ENCODE data around the gene IL15.
"Not testable (repeated sequence)": the region's sequence is repeated elsewhere in the genome, so short reads cannot be mapped to it uniquely, and the experiment has no call there.

IL15 gene

DNA sequence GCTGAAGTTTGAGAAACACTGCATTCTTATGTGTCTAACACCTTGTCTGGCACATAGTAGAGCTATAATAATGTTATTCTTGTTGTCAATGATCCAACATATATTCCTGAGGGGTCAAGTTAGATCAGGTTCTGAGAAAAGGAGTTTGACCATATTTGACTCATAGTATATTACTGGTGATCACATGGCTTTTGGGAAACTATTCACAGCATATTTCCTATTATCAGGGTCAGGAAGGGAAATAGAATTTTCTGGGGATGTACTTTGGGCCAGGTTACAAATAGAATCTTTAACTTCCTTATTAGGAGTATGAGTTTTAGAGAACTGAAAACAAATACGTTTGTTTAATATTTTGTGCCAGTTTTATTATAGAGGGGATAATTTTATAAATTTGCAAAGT, 11.6 kb downstream of the IL15 start:
- DNase-seq (ENCODE audit: low read depth) = no peak

DNA sequence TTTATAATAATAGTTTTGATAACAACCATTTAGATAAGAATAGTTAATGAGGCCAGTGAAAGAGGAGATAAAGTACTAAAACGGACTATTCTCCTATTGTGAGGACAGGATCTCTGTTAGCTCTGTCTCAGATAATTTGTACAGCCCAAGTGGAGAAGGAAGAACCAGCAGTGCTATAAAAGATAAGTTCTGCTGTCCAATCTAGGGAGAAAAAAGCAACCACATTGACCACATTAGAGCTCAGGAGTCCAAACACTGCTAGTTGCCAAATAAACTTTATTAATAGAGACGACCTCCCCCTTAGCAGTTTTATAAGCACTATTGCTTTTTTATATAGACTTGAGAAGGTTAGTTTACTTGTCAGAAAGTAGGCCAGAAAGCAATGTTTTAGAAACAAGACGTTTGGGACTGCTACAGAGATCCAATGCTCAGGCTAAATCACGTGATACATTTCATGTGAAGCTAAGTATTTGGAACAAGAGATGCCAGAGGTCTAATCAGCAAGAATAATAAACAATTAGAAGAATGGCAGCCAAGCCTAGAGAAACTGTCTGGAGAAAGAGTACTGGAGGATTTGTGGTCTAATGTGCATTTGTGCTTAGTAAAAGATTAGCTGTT, 15.9 kb downstream of the IL15 start:
- DNase-seq (ENCODE audit: low read depth) = peak; percentile 73

DNA sequence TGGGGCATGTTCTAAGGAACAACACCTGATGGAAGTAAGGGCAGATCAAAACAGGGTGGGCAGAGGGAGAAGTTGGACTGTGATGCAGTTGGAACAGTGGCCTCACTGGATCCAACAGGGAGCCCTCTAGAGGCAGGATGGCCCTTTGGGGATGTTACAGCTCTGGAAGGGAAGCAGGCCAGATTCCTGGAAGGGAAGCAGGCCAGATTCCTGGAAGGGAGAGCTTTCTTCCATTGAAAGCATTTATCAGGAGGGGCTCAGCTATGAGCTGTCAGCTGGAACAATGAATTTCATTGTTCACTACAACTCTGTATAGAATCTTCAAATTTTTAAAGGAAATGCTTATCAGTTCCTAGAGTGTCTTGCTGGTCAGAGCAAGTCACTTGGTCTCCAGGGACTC, 17.7 kb downstream of the IL15 start:
- DNase-seq (ENCODE audit: low read depth) = no peak

DNA sequence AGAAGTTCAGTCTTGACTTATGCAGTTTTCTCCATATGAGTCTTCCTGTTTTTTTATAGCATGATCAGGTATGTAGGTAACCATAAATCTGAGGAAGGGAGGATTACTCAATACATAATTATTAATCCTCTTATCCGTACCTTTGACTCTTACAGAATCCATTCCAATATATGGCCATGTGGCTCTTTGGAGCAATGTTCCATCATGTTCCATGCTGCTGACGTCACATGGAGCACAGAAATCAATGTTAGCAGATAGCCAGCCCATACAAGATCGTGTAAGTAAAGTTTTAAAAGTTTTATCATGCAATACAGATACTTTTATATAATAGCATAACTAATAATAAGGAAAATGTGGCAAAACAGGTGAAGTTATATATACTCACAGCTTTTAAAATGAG, 19.6 kb downstream of the IL15 start:
- no peak for DNase-seq (ENCODE audit: low read depth)

DNA sequence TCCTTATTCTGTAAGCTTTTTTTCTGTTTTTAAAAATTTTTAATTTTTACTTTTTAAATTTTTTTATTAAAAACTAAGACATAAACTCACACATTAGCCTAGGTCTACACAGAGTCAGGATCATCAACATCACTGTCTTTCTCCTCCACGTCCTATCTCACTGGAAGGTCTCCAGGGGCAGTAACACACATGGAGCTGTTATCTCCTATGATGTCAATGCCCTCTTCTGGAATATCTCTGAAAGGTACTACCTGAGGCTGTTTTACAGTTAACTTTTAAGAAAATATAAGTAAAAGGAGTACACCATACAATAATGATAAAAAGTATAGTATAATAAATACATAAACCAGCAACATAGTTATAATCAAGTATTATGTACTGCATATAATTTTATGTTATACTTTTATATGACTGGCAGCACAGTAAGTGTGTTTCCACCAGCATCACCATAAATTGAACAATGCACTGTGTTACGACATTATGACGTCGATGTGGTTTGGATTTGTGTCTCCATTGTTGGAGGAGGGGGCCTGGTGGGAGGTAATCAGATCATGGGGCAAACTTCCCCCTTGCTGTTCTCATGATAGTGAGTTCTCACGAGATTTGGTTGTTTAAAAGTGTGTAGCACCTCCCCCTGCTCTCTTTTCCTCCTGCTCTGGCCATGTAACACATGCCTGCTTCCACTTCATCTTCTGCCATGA, 21.3 kb downstream of the IL15 start:
- DNase-seq (ENCODE audit: low read depth) = no peak

DNA sequence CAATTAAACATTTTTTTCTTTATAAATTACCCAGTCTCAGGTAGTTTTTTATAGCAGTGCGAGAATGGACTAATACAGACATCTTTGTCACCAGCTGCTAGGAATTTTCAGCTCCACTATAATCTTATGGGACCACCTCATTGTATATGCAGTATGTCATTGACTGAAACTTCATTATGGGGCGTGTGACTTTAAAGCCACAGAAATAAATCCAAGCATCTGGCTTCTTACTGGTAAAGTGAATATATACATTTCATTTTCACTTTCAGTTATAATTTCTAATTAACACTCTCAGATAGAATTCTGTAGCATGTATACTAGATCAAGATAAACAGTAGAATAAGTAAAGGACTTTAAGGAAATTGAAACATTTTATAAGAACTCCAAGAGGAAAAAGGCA, 21.9 kb downstream of the IL15 start:
- DNase-seq (ENCODE audit: low read depth) = no peak

DNA sequence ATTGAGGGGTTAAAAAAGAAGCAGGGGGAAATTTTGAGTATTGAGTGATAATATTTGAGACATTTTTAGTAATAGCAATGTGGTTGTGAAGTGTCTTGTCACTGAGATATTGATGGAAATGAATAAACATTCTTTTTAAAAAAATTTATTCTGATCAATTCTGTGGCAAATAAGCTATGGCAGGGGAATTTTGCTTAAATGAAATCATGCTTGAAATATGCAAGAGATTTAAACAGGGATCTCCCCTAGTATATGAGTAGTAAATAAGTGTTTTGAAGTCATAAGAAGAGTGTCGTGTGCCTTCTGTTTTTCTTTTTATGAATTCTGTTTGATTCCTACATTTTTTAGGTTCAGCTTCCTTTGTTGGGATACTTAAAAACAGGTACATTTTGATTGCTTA, 23.2 kb downstream of the IL15 start:
- DNase-seq (ENCODE audit: low read depth) = no peak

DNA sequence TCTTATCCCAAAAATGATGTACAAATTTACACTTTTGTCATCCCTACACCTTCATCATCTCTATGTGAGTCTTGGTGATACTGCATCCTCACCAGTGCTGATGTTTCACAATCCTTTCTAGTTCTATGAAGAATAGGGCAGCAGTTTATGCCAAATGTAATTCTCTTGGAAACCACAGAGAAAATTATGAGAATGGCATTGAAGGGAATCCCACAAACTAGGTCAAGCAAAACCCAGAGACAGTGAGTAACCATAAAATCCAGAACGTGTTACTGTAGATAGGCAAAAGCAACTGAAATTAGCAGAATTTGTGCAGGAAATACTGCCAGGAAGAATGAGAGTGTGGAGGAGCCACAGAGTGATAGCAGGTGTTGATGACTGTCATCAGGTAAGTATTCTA, 24.5 kb downstream of the IL15 start:
- no peak for DNase-seq (ENCODE audit: low read depth)

DNA sequence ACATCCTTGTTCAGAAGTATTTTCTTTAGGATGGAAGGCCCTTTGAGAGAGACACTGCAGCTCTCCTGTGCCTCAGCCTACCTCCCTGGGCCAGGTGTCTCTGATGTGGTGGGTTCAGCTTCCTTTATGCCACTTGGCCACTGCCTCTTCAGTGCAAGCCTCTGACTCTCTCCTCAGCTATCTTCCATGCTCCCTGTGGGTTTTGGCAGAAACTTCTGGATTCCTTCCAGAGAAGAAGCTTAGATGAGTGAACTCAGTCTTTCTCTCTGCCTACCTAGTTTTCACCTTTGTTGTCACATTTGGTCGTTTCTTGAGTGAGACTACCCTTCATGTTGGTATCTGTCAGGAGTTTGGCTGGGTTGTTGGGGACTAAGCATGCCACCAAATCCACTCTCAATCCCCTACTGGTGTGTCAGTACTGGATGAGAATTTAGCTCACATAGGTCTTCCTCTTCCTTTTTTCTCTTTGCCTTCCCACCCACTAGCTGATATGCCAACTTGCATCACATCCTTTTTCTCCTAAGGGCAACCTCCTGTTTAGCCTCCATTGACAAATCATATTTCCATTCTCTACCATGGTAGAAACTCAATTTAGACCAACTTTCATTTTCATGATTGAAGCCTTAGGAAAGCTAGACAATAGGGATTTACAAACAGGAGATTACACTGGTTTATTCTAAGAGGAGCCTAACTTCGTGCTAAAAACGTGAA, 32.0 kb downstream of the IL15 start:
- DNase-seq (ENCODE audit: low read depth) = no peak

DNA sequence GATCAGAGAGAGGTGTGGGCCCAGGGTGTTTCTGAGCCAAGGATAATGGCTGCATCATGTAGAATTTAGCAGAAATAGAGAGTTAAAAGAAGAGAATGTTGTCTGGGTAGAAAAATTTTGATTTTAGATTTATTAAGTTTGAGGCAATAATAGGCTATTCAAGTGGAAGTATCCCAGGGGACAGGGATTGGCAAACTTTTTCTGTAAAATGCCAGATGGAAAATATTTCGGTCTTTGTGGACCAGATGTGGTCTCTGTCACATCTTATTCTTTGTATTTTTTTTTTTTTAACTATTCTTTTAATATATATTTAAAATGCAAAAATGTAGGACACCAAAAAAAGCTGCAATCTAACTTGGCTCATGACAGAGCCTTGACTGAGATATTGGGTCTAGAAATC, 33.1 kb downstream of the IL15 start:
- DNase-seq (ENCODE audit: low read depth) = no peak

DNA sequence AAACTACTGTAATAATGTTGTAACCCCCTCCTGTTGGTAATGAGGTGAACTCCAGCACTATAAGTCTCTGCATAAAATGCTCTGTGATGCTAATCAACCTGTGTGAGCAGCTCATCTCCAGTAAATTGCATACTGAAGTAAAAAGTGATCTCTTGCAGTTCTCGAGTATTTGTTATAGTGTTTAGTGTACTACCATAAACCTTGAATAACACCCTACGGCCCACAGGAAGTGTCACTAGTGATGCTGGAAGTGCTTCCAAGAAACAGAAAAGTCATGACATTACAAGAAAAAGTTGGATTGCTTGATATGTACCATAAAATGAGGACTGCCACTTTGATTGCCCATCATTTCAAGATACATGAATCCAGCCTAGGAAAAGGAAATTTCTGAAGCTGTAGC, 39.0 kb downstream of the IL15 start:
- DNase-seq (ENCODE audit: low read depth) = no peak

DNA sequence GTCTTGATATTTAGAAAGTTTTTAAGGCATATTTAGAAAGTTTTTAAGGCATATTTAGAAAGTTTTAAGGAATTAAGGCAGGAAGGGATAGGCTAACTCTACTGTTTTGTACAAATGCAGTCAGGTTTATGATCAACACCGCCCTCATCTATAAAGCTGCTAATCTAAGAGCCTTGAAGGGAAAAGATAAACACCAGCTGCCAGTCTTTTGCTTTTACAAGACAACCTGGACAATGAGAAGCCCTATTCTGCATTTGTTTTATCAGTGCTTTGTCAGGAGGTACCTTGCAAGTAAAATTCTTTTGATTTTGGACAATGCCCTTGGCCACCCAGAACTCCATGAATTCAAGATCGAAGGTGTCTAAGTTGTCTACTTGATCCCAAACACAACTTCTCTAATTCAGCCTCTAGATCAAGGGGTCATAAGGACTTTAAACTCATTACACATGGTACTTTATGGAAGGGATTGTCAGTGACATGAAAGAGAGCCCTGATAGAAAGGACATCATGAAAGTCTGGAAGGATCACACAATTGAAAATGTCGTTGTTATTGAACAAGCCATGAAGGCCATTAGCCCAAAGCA, 39.8 kb downstream of the IL15 start:
- no peak for DNase-seq (ENCODE audit: low read depth)

DNA sequence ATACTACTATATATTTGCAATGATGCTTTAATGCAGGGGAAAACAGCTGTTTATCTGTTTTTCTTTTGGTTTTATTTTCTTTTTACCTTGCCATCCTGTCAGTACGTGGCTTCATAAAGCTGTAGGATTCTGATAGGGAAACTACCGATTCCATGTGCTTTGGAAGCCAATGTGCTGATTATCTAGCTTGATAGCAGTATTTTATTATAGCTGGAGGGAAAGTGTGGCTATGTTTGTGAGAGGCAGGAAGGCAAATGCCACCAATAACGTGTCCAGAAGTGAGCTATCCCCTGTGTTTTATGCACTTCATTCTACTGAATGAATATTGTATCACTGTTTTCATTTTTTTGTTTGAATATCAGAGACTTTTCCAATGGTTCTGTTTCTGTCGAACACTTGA, 43.7 kb downstream of the IL15 start:
- DNase-seq (ENCODE audit: low read depth) = peak; percentile 14

DNA sequence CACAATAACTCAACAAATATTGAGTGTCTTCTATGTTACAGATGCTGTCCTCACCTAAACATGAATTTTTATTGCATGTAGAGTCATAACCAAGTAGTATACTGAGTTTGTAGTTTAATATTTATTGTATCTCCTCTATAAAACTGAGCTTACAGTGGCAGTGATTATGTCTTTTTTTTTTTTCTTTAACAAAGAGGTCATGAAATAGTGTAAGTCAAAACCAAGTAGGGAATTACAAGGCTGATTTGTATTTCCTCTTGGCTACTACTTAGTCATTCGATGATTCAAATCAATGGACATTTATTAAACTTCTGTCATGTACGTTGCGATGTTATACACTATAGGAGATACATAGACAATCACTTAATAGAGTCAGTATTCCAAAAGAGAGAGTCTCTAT, 48.4 kb downstream of the IL15 start:
- no peak for DNase-seq (ENCODE audit: low read depth)

DNA sequence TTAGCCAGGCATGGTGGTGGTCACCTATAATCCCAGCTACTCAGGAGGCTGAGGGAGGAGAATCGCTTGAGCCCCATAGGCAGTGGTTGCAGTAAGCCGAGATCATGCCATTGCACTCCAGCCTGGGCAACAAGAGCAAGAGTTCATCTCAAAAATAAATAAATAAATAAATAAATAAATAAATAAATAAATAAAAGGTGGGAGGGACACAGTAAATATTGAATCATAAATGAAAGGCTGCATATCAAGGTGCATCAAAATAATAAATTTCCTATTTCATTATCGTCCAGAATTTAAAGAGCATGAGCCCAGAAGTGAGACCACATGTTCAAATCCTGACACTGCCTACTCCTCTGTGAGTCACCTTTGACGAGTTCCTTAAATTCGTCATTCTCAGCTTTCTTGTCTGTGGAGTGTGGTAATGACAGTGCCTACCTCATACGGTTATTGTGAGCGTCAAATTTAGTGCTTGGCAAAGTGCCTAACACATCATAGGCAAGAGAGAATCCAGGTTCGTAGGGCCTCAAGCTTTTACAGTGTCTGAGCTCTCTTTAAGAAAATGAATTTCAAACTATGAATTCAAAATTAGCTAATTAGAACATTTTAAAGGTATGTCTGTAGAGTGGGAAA, 49.9 kb downstream of the IL15 start:
- no peak for DNase-seq (ENCODE audit: low read depth)

DNA sequence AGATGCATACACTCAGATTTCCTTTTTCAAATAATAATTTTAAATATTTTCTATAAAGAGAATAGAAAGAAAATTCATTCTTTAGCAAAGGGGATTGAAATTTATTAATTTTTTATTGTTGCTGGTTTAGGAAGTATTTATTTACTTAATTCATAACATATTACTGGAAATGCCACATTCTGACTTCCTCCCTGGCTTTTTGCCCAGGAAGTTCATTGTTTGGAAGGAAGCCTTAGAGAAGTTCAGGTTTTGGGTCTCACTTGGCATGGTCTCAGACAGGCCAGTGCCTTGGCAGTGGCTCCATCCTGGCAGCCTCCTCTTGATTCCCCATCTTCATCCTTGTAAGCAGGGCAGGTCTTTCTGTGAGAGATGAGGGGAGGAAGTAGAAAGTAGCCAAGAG, 50.5 kb downstream of the IL15 start:
- no peak for DNase-seq (ENCODE audit: low read depth)

DNA sequence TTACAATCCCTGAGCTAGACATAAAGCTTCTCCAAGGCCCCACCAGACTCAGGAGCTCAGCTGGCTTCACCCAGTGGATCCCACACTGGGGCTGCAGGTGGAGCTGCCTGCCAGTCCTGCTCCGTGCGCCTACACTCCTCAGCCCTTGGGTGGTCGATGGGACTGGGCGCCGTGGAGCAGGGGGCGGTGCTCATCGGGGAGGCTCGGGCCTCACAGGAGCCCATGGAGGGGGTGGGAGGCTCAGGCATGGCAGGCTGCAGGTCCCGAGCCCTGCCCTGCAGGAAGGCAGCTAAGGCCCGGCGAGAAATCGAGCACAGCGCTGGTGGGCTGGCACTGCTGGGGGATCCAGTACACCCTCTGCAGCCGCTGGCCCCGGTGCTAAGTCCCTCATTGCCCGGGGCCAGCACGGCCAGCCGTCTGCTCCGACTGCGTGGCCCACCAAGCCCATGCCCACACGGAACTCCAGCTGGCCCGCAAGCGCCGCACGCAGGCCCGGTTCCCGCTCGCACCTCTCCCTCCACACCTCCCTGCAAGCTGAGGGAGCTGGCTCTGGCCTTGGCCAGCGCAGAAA, 53.4 kb downstream of the IL15 start:
- not testable (repeated sequence) for DNase-seq (ENCODE audit: low read depth)

DNA sequence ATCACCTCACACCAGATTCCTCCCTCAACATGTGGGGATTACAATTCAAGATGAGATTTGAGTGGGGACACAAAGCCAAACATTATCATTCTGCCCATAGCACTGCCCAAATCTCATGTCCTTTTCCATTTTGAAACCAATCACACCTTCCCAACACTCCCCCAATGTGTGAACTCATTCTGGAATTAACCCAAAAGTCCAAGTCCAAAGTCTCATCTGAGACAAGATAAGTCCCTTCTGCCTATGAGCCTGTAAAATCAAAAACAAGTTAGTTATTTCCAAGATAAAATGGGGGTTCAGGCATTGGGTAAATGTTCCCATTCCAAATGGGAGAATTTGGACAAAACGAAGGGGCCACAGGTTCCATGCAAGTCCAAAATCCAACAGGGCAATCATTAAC, 54.9 kb downstream of the IL15 start:
- DNase-seq (ENCODE audit: low read depth) = not testable (repeated sequence)

DNA sequence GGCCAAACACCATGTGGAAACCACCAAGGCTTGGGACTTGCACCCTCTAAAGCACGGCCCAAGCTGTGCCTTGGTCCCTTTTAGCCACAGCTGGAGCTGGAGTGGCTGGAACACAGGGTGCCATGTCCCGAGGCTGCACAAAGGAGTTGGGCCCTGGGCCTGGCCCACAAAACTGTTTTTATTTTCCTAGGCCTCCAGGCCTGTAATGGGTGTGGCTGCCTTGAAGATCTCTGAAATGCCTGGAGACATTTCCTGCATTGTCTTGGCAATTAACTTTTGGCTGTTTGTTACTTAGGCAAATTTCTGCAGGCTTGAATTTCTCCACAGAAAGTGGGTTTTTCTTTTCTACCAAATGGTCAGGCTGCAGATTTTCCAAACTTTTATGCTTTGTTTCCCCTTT, 55.7 kb downstream of the IL15 start:
- no peak for DNase-seq (ENCODE audit: low read depth)

DNA sequence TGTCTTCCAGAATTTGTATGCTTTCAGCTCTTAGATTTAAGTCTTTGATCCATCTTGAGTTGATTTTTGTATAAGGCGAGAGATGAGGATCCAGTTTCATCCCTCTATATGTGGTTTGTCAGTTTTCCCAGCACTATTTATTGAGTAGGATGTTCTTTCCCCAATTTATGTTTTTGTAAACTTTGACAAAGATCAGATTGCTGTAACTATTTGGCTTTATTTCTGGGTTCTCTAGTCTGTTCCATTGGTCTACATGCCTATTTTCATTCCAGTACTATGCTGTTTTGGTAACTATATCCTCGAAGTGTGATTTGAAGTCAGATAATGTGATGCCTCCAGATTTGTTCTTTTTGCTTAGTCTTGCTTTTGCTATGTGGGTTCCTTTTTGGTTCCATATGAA, 60.7 kb downstream of the IL15 start:
- no peak for DNase-seq (ENCODE audit: low read depth)

DNA sequence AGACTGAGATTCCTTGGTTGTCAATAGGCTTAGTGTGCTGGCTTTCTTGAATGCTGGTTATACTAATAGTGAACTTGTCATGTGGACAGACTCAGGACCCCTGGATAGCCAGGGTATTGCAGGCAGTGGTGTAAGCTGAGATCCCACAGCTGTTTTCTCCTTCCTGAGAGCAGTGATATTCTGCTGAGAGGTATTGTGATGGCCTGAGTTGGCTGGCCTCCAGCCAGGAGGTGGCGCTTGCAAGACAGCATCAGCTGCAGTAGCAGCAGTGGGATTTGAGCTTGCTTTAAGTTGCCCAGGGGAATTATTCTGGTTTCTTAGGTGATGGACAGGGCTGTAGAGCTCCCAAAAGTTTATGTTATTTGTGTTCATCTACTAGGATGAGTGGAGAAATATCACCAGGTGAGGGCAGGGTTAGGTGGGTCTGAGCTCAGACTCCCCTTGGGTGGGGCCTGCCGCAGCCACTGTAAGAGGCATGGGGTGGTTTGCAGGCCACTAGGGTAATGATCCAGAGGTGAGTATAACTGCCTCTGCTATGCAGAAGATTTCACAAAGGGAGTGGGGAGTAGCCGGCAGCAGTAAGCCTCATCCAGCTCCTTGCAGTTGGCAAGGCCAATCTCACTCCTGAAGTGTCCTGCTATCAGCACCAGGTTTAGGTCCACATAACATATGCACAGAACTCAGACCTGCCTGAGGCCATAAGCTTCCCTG, 66.2 kb downstream of the IL15 start:
- no peak for DNase-seq (ENCODE audit: low read depth)

DNA sequence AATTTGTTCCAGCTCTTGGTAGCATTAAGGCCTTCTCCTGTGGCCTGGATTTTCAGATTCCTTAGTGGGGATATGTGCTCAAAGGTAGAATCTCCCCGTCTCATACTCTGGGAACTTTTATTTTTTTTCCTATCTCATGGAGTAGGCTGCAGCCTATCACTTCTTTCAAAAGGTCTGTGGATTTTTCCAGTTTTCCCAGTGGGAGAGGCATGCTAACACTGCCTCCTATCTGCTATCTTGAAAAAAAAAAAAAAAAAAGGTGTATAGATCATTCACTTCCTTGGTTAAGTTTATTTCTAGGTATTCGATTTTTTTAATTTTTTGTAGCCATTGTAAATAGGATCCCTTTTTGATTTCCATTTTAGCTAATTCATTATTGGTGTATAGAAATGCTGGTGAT, 67.1 kb downstream of the IL15 start:
- no peak for DNase-seq (ENCODE audit: low read depth)

Data from CMK (cell line).